Measurements from ENCODE around the gene DYNC1H1. TPM values are rescaled to one million over a fixed set of nuclear protein-coding genes. Genes with fewer than 3 reads are reported as not detected.

Gene DYNC1H1
- total RNA-seq, 1 experiment from 2014 or later = 438 TPM

DNA sequence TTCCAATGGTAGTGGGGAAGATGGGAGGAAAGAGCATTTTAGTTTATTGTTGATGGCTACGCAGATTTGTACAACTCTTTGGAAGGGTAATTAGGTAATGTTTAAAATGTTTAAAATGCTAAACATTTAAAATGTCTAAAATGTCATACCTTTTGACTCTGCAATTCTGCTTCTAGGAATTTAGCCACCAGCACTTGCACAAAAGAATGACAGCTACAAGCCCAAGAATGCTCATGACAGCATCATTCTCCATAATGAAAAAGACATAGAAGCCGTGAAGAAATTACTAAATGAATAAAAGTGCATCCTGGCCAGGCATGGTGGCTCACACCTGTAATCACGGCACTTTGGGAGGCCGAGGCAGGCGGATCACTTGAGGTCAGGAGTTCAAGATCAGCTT is 19.9 kb upstream of the DYNC1H1 start (continued):
- TF ChIP-seq, protein P1, sequence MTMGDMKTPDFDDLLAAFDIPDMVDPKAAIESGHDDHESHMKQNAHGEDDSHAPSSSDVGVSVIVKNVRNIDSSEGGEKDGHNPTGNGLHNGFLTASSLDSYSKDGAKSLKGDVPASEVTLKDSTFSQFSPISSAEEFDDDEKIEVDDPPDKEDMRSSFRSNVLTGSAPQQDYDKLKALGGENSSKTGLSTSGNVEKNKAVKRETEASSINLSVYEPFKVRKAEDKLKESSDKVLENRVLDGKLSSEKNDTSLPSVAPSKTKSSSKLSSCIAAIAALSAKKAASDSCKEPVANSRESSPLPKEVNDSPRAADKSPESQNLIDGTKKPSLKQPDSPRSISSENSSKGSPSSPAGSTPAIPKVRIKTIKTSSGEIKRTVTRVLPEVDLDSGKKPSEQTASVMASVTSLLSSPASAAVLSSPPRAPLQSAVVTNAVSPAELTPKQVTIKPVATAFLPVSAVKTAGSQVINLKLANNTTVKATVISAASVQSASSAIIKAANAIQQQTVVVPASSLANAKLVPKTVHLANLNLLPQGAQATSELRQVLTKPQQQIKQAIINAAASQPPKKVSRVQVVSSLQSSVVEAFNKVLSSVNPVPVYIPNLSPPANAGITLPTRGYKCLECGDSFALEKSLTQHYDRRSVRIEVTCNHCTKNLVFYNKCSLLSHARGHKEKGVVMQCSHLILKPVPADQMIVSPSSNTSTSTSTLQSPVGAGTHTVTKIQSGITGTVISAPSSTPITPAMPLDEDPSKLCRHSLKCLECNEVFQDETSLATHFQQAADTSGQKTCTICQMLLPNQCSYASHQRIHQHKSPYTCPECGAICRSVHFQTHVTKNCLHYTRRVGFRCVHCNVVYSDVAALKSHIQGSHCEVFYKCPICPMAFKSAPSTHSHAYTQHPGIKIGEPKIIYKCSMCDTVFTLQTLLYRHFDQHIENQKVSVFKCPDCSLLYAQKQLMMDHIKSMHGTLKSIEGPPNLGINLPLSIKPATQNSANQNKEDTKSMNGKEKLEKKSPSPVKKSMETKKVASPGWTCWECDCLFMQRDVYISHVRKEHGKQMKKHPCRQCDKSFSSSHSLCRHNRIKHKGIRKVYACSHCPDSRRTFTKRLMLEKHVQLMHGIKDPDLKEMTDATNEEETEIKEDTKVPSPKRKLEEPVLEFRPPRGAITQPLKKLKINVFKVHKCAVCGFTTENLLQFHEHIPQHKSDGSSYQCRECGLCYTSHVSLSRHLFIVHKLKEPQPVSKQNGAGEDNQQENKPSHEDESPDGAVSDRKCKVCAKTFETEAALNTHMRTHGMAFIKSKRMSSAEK (CRISPR knock-in tag; IDR thresholded peaks at IDR 0.05; ENCODE audit: borderline replicate concordance) = no peak
- TF ChIP-seq TEAD1 (CRISPR knock-in tag; IDR thresholded peaks at IDR 0.05) = no peak
- TF ChIP-seq NR1H2 (CRISPR knock-in tag; IDR thresholded peaks at IDR 0.05) = no peak
- TF ChIP-seq SP1 (CRISPR knock-in tag; conservative IDR thresholded peaks at IDR 0.05) = no peak
- TF ChIP-seq ZNF121 (CRISPR knock-in tag; IDR thresholded peaks at IDR 0.05) = no peak

DNA sequence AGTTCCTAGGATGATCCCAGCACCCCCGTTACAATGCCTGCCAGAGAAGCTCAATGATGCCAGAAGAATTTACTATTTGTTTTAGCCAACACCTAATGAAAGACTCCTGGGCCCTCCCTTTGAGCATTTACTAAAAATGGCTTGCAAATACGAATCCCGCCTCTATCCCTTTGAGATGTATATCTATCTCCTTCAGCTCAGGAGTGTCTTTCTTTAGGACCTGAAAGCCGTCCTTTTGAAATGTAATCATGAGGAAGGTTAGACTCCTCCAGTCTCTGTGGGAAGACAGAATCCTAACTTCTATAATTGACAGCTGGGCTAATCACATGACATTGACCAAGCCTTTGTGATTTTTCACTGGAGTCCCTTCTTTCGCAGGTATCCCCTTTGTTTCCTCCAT is 19.2 kb upstream of the DYNC1H1 start:
- DNase-seq (ENCODE audit: low spot score) = no peak
- Mint-ChIP-seq H3K27ac (no peak overlapping the region), H3K4me3 (no peak overlapping the region), H3K27me3 (ENCODE audit: low read depth) (peaks cover 79% of the 10 kb centered on the region), H3K36me3 (no peaks in the 10 kb centered on the region), H3K4me1 (peaks cover 24% of the 10 kb centered on the region), H3K9me3 (no peaks in the 10 kb centered on the region)
- peak; percentile 34 for ATAC-seq
- TF ChIP-seq MXD4 (CRISPR knock-in tag; IDR thresholded peaks at IDR 0.05; ENCODE audit: borderline replicate concordance) (no peak), FOXK1 (CRISPR knock-in tag; IDR thresholded peaks at IDR 0.05) (0 out of 2 replicates have a peak, but pooled peaks have one; percentile 19), HMGA2 (CRISPR knock-in tag; IDR thresholded peaks at IDR 0.05) (no peak), TEAD1 (CRISPR knock-in tag; IDR thresholded peaks at IDR 0.05) (0 out of 2 replicates have a peak, but pooled peaks have one; percentile 17)
- TF ChIP-seq, protein P2, sequence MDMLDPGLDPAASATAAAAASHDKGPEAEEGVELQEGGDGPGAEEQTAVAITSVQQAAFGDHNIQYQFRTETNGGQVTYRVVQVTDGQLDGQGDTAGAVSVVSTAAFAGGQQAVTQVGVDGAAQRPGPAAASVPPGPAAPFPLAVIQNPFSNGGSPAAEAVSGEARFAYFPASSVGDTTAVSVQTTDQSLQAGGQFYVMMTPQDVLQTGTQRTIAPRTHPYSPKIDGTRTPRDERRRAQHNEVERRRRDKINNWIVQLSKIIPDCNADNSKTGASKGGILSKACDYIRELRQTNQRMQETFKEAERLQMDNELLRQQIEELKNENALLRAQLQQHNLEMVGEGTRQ (CRISPR knock-in tag; IDR thresholded peaks at IDR 0.05) = peak; percentile 74
- TF ChIP-seq, protein P3, sequence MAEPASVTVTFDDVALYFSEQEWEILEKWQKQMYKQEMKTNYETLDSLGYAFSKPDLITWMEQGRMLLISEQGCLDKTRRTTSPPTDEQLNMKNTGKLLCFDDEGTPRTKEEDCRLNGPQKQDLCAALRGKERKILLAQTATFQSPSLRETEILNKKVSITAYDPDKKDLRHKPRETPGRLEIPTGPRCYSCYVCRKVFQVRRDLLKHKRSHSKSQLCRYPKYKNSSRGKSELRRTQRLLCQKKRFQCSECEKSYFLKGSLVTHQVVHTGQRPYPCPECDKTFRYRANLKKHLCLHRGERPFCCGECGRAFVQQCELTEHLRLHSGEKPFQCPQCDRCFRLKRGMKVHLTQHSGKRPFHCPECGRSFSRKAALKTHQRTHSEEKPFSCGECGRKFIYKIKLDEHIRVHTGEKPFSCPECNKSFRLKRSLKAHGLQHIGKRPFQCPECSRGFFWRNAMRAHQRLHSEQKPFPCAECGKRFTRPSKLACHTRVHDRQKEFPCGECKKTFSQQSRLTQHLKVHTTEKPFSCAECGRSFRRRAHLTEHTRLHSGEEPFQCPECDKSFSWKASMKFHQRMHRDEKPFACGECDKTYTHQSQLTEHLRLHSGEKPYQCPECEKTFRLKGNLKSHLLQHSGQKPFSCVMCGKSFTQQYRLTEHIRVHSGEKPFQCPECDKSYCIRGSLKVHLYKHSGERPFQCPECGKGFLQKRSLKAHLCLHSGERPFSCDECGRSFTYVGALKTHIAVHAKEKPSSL (CRISPR knock-in tag; conservative IDR thresholded peaks at IDR 0.05) = no peak
- TF ChIP-seq, protein P4, sequence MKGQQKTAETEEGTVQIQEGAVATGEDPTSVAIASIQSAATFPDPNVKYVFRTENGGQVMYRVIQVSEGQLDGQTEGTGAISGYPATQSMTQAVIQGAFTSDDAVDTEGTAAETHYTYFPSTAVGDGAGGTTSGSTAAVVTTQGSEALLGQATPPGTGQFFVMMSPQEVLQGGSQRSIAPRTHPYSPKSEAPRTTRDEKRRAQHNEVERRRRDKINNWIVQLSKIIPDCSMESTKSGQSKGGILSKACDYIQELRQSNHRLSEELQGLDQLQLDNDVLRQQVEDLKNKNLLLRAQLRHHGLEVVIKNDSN (CRISPR knock-in tag; IDR thresholded peaks at IDR 0.05) = peak; percentile 75
- TF ChIP-seq, protein P5, sequence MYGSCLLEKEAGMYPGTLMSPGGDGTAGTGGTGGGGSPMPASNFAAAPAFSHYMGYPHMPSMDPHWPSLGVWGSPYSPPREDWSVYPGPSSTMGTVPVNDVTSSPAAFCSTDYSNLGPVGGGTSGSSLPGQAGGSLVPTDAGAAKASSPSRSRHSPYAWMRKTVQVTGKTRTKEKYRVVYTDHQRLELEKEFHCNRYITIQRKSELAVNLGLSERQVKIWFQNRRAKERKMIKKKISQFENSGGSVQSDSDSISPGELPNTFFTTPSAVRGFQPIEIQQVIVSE (CRISPR knock-in tag; IDR thresholded peaks at IDR 0.05; ENCODE audit: borderline replicate concordance) = no peak
- TF ChIP-seq, protein P6, sequence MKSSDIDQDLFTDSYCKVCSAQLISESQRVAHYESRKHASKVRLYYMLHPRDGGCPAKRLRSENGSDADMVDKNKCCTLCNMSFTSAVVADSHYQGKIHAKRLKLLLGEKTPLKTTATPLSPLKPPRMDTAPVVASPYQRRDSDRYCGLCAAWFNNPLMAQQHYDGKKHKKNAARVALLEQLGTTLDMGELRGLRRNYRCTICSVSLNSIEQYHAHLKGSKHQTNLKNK (CRISPR knock-in tag; IDR thresholded peaks at IDR 0.05) = 0 out of 2 replicates have a peak, but pooled peaks have one; percentile 49
- TF ChIP-seq, protein P7, sequence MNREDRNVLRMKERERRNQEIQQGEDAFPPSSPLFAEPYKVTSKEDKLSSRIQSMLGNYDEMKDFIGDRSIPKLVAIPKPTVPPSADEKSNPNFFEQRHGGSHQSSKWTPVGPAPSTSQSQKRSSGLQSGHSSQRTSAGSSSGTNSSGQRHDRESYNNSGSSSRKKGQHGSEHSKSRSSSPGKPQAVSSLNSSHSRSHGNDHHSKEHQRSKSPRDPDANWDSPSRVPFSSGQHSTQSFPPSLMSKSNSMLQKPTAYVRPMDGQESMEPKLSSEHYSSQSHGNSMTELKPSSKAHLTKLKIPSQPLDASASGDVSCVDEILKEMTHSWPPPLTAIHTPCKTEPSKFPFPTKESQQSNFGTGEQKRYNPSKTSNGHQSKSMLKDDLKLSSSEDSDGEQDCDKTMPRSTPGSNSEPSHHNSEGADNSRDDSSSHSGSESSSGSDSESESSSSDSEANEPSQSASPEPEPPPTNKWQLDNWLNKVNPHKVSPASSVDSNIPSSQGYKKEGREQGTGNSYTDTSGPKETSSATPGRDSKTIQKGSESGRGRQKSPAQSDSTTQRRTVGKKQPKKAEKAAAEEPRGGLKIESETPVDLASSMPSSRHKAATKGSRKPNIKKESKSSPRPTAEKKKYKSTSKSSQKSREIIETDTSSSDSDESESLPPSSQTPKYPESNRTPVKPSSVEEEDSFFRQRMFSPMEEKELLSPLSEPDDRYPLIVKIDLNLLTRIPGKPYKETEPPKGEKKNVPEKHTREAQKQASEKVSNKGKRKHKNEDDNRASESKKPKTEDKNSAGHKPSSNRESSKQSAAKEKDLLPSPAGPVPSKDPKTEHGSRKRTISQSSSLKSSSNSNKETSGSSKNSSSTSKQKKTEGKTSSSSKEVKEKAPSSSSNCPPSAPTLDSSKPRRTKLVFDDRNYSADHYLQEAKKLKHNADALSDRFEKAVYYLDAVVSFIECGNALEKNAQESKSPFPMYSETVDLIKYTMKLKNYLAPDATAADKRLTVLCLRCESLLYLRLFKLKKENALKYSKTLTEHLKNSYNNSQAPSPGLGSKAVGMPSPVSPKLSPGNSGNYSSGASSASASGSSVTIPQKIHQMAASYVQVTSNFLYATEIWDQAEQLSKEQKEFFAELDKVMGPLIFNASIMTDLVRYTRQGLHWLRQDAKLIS (CRISPR knock-in tag; IDR thresholded peaks at IDR 0.05; ENCODE audit: borderline replicate concordance) = no peak
- ChIA-PET CTCF (interaction anchor here (0.6 to 1.1 kb wide), 4 partner anchors 9 to 238 kb away, joined by 3 to 4 read pairs (median 4); no protein-coding TSS in a partner anchor), POLR2A (interaction anchor here (0.7 kb wide), 2 partner anchors 135 to 210 kb away, joined by 3 to 4 read pairs; no protein-coding TSS in a partner anchor)
